MM.1S (cell line): Measurements from ENCODE around the gene RPL7L1.
A peak's percentile ranks its signal among the peaks of the same experiment; 100 is the strongest.

Source experiments
- DNase-seq: peaks from one replicate; pipeline ENCODE4 v3.0.0-alpha.2; 2015
- H2AFZ ChIP-seq: fragments of 300-600 bp; sonication (generic); 2 replicates; pipeline ENCODE4 v1.6.0; 2016; ENCODE audit warnings: antibody characterized with exemption, low read length
- H3F3A ChIP-seq: fragments of 300-600 bp; sonication (generic); 2 replicates; pipeline ENCODE4 v1.6.1; 2016; ENCODE audit warnings: mild to moderate bottlenecking, antibody characterized with exemption, low read length, moderate library complexity, mixed read lengths; ENCODE audit not compliant: insufficient read depth
- H3K27ac ChIP-seq: fragments of 300-600 bp; sonication (generic); 2 replicates; pipeline ENCODE4 v1.5.1; 2016; ENCODE audit warnings: mild to moderate bottlenecking, low read length
- H3K27me3 ChIP-seq: fragments of 300-600 bp; sonication (generic); replicated peaks from 2 replicates; pipeline ENCODE4 v1.6.0; 2016; ENCODE audit warnings: low read length; ENCODE audit not compliant: insufficient read depth
- H3K36me3 ChIP-seq: fragments of 300-600 bp; sonication (generic); replicated peaks from 2 replicates; pipeline ENCODE4 v1.6.1; 2016; ENCODE audit warnings: mild to moderate bottlenecking, low read length, mixed read lengths; ENCODE audit not compliant: insufficient read depth
- H3K4me1 ChIP-seq: fragments of 300-600 bp; sonication (generic); 2 replicates; pipeline ENCODE4 v1.6.1; 2016; ENCODE audit warnings: low read length, mixed read lengths
- H3K4me2 ChIP-seq: fragments of 300-600 bp; sonication (generic); 2 replicates; pipeline ENCODE4 v1.6.0; 2016; ENCODE audit warnings: low read depth, low read length
- H3K4me3 ChIP-seq: fragments of 300-600 bp; sonication (generic); 2 replicates; pipeline ENCODE4 v1.5.1; 2016; ENCODE audit warnings: low read length, mixed read lengths
- H3K79me2 ChIP-seq: fragments of 300-600 bp; sonication (generic); 2 replicates; pipeline ENCODE4 v1.6.1; 2016; ENCODE audit warnings: mixed run types, low read length, mixed read lengths
- H3K9ac ChIP-seq: fragments of 300-600 bp; sonication (generic); 2 replicates; pipeline ENCODE4 v1.6.1; 2016; ENCODE audit warnings: low read length, mixed read lengths
- H3K9me2 ChIP-seq: fragments of 300-600 bp; sonication (generic); replicated peaks from 2 replicates; pipeline ENCODE4 v1.6.1; 2016; ENCODE audit warnings: mild to moderate bottlenecking, low read length, mixed read lengths; ENCODE audit not compliant: insufficient read depth
- H3K9me3 ChIP-seq: fragments of 300-600 bp; sonication (generic); replicated peaks from 2 replicates; pipeline ENCODE4 v1.6.1; 2016; ENCODE audit warnings: mild to moderate bottlenecking, low read length, mixed read lengths; ENCODE audit not compliant: insufficient read depth
- H4K20me1 ChIP-seq: fragments of 300-600 bp; sonication (generic); 2 replicates; pipeline ENCODE4 v1.6.1; 2016; ENCODE audit warnings: mild to moderate bottlenecking, low read length, moderate library complexity, mixed read lengths; ENCODE audit not compliant: insufficient read depth
- CTCF ChIP-seq: fragments of 300-600 bp; sonication (generic); IDR thresholded peaks from 2 replicates; pipeline ENCODE4 v1.5.1; 2016; ENCODE audit warnings: antibody characterized with exemption, low read length, mixed read lengths
- EZH2 ChIP-seq: fragments of 300-600 bp; sonication (generic); optimal IDR thresholded peaks from 2 replicates; pipeline ENCODE3; 2017; ENCODE audit warnings: low read depth, mild to moderate bottlenecking, antibody characterized with exemption, low read length, mixed read lengths
- EZH2phosphoT487 ChIP-seq: fragments of 300-600 bp; sonication (generic); IDR thresholded peaks from 2 replicates; pipeline ENCODE4 v1.6.1; 2018; ENCODE audit warnings: antibody characterized with exemption, low read length

The RPL7L1 gene

DNA sequence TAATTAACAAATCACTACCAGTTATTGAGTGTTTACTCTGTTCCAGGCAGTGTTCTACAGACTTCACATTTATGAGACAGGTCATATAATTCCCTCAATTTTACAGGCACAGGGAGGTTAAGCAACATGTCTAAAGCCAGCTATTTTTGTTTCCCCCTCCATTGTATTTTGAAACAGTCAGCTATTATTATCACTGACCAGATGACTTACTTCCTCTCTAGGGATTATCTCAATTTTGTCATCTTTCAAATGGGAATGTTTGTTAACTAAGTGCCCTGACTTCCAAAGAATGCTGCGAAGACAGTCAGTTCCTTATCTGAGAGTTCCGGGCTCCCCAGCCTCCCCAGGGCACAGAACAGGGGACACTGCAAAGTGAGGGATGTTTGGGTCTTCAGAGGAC lies 44.2 kb downstream of the RPL7L1 start:
- DNase-seq, result no peak
- Histone ChIP-seq H3F3A (peaks cover 7% of the 10 kb centered on the region), H3K79me2 (no peaks in the 10 kb centered on the region), H3K9me3 (no peaks in the 10 kb centered on the region), H3K4me1 (0 out of 2 replicates have a peak, but pooled peaks cover 6% of the 10 kb centered on the region), H3K9me2 (no peaks in the 10 kb centered on the region), H3K4me2 (no peak overlapping the region; the same call in 1 of the 2 replicates), H2AFZ (0 out of 2 replicates have a peak overlapping the region, but pooled peaks have one; percentile 23), H3K27me3 (no peaks in the 10 kb centered on the region), H3K36me3 (no peaks in the 10 kb centered on the region), H3K4me3 (no peak overlapping the region), H3K9ac (no peak overlapping the region), H4K20me1 (no peaks in the 10 kb centered on the region), H3K27ac (no peak overlapping the region)
- no peak for TF ChIP-seq CTCF
- no peak for TF ChIP-seq EZH2phosphoT487
- TF ChIP-seq EZH2, result no peak

DNA sequence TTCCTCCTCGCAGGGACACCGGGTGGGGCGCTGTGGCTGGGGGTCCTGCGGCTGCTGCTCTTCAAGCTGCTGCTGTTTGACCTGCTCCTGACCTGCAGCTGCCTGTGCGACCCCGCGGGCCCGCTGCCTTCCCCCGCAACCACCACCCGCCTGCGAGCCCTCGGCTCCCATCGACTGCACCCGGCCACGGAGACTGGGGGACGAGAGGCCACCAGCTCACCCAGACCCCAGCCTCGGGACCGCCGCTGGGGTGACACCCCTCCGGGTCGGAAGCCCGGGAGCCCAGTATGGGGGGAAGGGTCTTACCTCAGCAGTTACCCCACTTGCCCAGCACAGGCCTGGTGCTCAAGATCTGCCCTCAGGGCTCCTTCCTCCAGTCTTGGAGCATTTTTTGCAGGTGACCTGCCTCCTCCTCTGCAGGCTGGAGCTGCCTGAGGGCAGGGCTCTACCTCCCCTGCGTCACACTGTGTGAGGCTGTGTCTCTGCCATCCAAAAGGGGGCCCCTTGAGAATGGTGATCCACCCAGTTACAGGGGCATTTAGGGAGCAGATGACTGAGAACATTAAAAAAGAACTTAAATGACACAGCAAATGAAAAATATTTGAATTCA lies 45.9 kb downstream of the RPL7L1 start:
- Histone ChIP-seq H3K4me2 (no peak overlapping the region), H4K20me1 (no peaks in the 10 kb centered on the region), H3K4me3 (no peak overlapping the region), H2AFZ (no peak overlapping the region), H3K27me3 (no peaks in the 10 kb centered on the region), H3K9me3 (no peaks in the 10 kb centered on the region), H3K79me2 (peaks cover 4% of the 10 kb centered on the region), H3K9ac (no peak overlapping the region), H3K27ac (no peak overlapping the region), H3K4me1 (0 out of 2 replicates have a peak, but pooled peaks cover 6% of the 10 kb centered on the region), H3K36me3 (no peaks in the 10 kb centered on the region), H3F3A (peaks cover 23% of the 10 kb centered on the region), H3K9me2 (no peaks in the 10 kb centered on the region)
- TF ChIP-seq EZH2phosphoT487 (no peak), EZH2 (no peak), CTCF (no peak)
- no peak for DNase-seq

DNA sequence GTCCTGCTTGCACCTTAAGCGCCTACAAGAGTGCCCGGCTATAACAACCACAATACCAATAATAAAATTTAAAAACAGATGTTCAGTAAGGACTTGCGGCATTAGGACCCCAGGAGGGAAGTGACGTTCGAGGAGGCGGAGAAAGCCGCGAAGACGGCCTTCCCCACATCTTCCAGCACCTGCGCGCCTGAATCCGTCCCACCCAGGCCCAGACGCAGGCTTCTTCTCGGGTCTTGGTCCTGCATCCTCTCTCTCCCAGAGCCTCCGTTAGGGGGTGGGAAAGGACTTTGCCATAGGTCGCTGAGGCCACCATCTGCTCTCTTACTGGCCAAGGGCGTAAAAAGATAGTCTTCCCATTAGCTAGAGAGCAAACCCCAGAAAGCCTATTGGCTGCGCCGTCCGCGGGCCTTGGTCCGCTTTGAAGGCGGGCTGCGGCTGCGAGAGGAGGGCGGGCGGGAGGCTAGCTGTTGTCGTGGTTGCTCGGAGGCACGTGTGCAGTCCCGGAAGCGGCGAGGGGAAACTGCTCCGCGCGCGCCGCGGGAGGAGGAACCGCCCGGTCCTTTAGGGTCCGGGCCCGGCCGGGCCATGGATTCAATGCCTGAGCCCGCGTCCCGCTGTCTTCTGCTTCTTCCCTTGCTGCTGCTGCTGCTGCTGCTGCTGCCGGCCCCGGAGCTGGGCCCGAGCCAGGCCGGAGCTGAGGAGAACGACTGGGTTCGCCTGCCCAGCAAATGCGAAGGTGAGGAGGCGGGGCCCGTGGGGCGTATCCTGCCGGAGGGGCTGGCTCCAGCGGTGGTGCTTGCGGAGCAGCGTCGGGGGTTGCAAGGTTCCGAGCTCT lies 49.8 kb downstream of the RPL7L1 start, which contains the start of gene CNPY3:
TSS of gene CNPY3 (plus strand) at position 495 of the 835 bp plus-strand sequence. CDS start at position 586, 91 bp downstream.
- Histone ChIP-seq H3K9me2 (no peaks in the 10 kb centered on the region), H3K27ac (peak within 1 kb of the TSS; percentile 98), H3K4me1 (0 out of 2 replicates have a peak, but pooled peaks cover 4% of the 10 kb centered on the region), H3K27me3 (no peaks in the 10 kb centered on the region), H3K9ac (peak within 1 kb of the TSS; percentile 92), H3K79me2 (peaks cover 41% of the 10 kb centered on the region), H3F3A (peaks cover 27% of the 10 kb centered on the region), H4K20me1 (no peaks in the 10 kb centered on the region; the same call in 1 of the 2 replicates), H2AFZ (peak within 1 kb of the TSS; percentile 88), H3K9me3 (no peaks in the 10 kb centered on the region), H3K36me3 (peaks cover 2% of the 10 kb centered on the region; the same call in 1 of the 2 replicates), H3K4me2 (peak within 1 kb of the TSS; percentile 95), H3K4me3 (peak within 1 kb of the TSS; percentile 92)
- peak; percentile 96 for DNase-seq
- TF ChIP-seq EZH2, result no peak
- TF ChIP-seq EZH2phosphoT487, result no peak
- no peak for TF ChIP-seq CTCF
